TTC549 (cell line): ENCODE measurements around the gene GATA1.
"Not testable (repeated sequence)": the region's sequence is repeated elsewhere in the genome, so short reads cannot be mapped to it uniquely, and the experiment has no call there.

Source experiments
- FAIRE-seq: peaks from 2 replicates; lab custom pipeline; 2012; peaks lifted over from hg19 to GRCh38; lab: Jason Lieb, UNC

Gene GATA1

DNA sequence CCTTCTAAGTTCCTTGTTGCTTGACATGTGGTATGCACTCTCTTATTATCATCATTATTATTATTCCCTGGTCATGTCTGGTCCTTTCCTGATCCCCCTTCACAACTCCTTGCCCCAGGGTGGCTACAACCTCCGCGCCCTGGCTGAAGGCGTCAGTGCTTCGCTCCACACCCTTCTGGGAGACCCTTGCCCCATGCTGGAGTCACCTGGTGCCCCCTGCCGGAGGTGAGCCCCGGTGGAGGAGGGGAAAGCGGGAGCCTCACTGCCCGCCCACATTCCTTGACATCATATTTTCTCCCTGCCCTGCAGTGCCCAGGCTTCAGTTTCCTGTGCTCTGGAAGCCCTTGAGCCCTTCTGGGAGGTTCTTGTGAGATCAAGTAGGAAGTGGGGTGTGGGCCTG is 28.9 kb downstream of the GATA1 start:
- no peak for FAIRE-seq

- FAIRE-seq = no peak
Observed at GRCh38 chrX:48816014-48816810, 29.8 kb downstream of the GATA1 start.

- FAIRE-seq = no peak
Observed at GRCh38 chrX:48818098-48818497, 31.7 kb downstream of the GATA1 start.

GRCh38 chrX:48818866-48819265 is 32.5 kb downstream of the GATA1 start:
- no peak for FAIRE-seq

DNA sequence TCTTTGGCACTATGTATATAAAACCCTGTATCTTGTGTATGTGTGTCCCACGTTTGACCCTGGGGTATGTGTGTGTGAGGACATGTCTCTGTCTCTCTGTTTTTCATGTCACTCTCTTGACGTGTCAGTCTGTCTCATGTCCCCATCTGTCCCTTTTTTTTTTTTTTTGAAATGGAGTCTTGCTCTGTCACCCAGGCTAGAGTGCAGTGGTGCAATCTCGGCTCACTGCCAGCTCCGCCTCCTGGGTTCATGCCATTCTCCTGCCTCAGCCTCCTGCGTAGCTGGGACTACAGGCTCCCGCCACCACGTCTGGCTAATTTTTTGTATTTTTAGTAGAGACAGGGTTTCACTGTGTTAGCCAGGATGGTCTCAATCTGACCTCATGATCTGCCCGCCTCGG is 33.0 kb downstream of the GATA1 start:
- not testable (repeated sequence) for FAIRE-seq

DNA sequence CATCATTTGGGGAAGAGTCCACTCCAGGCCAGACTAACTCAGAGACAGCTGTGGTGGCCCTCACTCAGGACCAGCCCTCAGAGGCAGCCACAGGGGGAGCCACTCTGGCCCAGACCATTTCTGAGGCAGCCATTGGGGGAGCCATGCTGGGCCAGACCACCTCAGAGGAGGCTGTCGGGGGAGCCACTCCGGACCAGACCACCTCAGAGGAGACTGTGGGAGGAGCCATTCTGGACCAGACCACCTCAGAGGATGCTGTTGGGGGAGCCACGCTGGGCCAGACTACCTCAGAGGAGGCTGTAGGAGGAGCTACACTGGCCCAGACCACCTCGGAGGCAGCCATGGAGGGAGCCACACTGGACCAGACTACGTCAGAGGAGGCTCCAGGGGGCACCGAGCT is 36.7 kb downstream of the GATA1 start:
- FAIRE-seq = no peak

DNA sequence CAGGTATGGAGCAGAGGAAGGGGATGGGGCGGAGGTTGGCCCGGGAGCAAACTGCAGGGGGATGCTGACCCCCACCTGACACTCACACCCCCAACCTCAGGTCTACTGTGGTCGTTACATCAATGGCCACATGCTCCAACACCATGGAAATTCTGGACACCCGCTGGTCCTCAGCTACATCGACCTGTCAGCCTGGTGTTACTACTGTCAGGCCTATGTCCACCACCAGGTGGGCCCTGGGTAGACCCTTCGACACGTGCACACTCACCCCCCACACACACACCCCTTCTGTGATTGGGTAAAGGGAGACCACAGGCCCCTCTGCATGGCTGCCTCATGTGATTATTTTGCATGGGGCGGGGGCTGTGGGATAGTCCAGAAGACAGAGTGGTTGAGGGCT is 37.7 kb downstream of the GATA1 start:
- FAIRE-seq = no peak

DNA sequence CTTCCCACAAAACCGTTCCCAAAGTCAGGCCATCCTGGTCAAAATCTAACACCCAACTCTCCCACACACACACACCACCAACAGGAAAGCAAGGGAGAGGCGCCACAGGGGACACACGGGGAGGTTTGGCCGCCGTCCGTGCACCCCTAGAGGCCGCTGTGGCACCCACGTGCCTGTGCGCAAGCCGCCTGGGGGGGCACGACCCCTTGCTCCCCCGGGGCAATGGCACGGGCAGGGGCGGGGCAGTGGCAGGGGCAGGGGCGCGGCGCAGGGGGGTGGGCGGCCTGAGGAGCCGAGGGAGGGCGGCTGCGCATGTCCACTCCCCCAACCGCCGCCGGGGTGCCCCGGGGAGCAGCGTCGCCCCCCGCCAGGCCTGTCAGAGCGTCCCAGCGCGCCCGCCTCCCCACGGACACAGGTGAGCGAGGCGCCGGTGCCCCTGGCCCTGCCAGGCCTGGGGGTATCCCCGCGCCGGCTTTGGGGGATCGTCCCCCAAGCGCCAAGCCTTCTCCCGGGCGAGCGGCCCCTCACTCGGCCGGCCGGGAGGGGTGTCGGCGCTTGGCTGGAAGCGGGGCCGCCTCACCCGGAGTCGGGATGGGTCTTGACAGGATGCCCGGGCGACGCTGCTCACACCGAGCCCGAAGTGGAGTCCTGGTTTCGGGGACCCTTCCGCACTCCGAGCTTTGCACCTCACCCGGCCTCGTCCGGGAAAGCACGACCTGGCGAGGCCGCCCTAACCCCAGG is 39.9 kb downstream of the GATA1 start, which contains the start of gene ERAS:
Gene ERAS (plus strand): TSS at position 379 of the 741 bp plus-strand sequence. CDS start 2,611 bp downstream, outside the sequence.
- FAIRE-seq = no peak

- FAIRE-seq = no peak
Observed at GRCh38 chrX:48826876-48827653, 40.7 kb downstream of the GATA1 start.

DNA sequence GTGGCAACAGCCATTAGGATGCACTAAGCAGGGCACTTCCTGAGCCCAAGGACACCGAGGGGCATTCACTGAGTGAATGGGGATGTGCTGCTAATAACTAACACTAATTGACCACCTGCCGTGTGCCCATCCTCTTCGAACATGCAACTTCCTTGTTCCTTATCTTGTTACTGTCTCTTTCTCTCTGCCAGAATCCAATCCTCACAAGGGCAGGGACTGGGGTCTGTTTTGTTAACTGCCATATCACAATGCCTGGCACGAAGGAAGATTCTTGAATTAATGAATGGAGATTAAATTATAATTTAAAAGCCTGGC is 41.2 kb downstream of the GATA1 start:
- FAIRE-seq = no peak

- FAIRE-seq = no peak
Observed at GRCh38 chrX:48829016-48829735, 42.8 kb downstream of the GATA1 start.

DNA sequence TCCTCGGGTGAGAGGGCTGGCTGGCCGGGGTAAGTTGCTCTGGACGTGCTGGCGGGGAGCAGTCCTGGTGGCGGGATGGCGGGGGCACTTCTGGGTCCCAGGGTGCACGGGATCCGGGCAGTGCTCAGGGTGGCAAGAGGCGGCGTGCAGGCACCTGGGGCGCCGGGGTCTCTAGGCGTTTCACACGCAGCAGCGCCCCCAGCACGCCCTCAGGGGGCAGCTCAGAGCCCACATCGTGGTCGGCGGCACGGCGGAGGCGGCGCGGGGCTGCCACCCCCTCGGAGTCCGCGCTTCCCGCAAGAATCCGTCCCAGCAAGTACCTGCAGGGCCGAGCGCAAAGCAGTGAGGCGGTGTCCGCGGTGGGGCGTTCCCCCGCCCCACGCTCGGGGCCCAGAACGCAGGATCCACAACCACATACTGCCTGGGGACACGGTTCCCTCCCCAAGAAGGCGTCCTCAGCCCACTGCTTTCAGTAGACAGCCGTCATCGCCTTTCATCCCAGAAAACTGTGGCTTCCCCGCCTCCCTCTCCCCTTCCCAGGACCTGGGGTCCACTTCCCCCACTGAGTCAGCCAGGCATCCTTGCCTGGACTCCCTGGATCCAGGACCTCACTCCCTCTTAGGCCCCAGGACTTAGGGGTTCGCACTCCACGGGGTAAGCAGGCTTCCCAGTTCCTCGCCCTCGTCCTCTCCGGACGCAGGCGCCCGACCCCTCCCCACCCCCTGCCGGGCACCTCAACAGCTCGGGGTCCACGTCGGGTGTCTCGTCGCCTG is 44.9 kb downstream of the GATA1 start:
- FAIRE-seq = no peak

- no peak for FAIRE-seq
Observed at GRCh38 chrX:48831909-48832291, 45.5 kb downstream of the GATA1 start.

DNA sequence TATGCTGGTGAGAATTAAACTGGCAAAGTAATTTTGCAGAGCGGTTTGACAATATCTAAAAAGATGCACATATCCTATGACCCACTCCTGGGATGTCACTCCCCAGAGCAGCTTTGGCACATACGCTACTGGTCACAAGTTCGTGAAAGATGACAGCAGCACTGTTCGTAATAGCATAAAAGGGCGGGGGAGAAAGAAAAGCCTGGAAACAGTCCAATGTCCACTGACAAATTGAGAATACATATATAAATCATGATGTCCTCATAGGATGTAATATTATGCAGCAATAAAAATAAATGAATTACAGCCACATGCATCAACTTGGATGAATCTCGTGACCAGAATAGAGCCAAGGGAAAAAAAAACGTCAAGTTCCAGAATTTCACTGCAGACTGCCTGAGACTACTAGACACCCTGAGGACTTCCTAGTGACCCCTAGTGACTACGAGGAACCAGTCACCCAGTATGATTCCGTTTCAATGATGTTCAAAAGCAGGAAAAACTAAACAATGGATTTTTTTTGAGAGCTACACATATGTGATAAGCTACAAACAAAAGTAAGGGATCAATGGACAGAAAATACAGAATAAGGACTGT is 47.2 kb downstream of the GATA1 start:
- no peak for FAIRE-seq

DNA sequence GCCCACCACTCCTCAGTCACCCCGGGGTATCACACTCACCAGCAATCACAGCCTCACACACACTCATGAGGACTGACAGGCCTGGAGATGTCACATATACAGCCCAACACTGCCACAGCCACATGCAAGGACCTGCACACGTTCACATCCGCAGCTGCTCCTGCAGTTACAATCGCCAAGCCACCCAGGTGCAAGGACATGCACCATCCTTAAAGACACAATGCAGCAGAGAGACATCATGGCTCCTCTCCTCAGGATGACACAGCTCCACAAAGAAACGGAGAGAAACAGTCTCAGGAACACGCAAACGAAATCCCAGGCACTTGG is 48.0 kb downstream of the GATA1 start:
- FAIRE-seq = no peak

- FAIRE-seq = no peak
Observed at GRCh38 chrX:48835524-48836329, 49.3 kb downstream of the GATA1 start, which contains the start of gene PCSK1N. TSS of gene PCSK1N (minus strand) at chrX:48835610. CDS start at chrX:48835532, 78 bp downstream.

- no peak for FAIRE-seq
Observed at GRCh38 chrX:48839686-48840085, 53.3 kb downstream of the GATA1 start.
